Stimulated activated CD4-positive, alpha-beta T cell treated with anti-CD3 and anti-CD28 coated beads, Interleukin-1b, Interleukin-23, amount 100 ng/mL, for 24 hours (primary cell): ENCODE data around the gene AGPAT3.
"Not testable (repeated sequence)": the region's sequence is repeated elsewhere in the genome, so short reads cannot be mapped to it uniquely, and the experiment has no call there.

Experiments used
- DNase-seq, 4 experiments: peaks; one replicate each; pipeline ENCODE4 v3.0.0-alpha.2; 2020; ENCODE audit warnings: low read depth in 4 of 4, low spot score in 1 of 4

Gene AGPAT3

GRCh38 chr21:43834146-43834905 is 30.7 kb upstream of the AGPAT3 start:
- no peak for DNase-seq

DNA sequence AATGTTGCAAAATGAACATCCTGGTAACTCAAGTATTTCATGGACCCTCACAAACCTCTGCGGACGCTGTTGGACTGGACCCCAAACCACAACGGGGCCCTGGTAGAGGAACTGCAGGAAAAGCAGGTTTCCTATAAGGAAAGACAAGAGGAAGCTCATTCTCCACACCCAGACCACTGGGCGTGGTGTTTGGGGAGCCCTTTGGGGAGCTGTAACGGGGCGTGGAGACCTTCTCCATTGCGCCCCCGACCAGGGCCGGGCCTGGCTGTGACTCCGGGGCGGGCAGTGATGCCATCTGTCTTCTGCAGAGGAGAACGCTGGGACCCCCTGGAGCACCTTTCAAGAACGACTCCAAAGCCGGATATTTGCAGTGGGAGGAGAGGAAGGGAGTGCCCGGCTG is 30.0 kb upstream of the AGPAT3 start:
- DNase-seq: no peak

DNA sequence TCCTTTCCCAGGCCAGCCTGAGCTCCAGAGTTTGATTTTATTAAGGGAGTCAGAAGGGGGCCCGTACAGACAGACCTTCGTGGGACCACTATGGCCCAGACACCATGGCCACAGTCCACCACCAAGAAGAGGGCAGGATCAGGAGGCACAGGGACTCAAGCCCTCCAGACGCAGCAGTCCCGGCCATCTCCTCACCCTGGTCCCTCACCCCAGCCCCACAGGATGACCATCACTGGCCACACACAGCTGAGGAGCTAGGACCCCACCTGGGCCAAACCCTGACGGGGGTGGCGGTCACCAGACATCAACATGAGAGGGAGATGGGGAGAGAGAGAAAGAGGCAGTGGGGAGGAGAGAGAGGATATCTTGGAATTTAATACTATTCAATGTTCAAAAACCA is 29.2 kb upstream of the AGPAT3 start:
- no peak for DNase-seq

DNA sequence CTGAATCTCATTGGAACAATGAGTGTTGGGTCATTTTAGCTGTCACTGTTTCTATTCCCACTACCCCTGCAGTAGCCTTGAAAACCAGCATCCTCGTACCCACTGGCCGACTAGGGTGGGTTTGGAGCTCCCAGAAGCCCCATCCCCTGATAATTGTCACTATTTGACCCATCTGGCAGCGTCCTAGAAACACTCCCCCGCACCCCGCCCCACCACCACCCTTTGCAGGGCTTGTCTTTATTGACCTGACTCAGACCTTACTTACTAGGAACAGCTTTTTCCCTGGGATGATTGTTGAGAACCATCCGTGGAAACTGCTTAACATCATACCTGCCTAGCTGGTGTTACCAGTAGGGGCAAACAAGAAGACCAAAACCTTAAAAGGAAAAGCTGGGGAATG is 28.4 kb upstream of the AGPAT3 start:
- DNase-seq: no peak

DNA sequence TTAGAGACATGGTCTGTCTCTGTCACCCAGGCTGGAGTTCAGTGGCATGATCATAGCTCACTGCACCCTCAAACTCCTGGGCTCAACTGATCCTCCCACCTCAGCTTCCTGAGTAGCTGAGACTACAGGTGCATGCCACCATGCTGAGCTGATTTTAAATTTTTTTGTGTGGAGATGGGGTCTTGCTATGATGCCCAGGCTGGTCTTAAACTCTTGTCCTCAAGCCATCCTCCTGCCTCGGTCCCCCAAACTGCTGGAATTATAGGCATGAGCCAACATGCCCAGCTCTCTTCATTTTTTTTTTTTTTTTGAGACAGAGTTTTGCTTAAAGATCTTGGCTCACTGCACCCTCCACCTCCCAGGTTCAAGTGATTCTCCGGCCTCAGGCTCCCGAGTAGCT is 24.8 kb upstream of the AGPAT3 start:
- DNase-seq: no peak

DNA sequence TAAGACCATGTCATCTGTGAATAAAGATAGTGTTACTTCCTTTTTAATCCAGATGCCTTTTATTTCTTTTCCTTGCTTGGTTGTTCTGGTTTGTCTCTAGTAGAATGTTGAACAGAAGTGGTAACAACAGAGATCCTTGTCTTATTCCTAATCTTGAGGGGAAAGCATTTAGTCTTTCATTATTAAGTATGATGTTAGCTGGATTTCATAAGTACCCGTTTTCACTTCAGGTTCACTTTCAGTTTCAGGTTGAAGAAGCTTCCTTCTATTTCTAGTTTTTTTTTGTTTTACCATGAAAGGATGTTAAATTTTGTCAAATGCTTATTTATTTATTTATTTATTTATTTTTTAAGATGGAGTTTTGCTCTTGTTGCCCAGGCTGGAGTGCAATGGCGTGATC is 22.3 kb upstream of the AGPAT3 start:
- DNase-seq: no peak

- not testable (repeated sequence) for DNase-seq
These were observed 20.1 kb upstream of the AGPAT3 start for GRCh38 chr21:43844906-43845305.

GRCh38 chr21:43845386-43845785 is 19.6 kb upstream of the AGPAT3 start:
- no peak for DNase-seq

DNA sequence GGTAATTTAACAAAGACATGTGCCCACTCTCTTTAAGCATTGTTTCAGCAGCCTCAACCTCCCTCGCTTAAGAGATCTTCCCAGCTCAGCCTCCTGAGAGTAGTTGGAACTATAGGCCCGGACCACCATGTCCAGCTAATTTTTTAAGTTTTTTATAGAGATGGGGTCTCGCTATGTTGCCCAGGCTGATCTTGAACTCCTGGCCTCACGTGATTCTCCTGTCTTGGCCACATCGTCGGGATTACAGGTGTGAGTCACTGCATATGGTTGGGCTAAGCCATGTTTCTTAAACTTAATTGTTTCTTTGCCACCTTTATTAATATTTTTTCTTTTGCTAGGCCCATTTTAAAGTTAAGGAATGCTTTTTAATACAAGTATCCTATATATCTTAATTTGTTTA is 18.6 kb upstream of the AGPAT3 start:
- DNase-seq: no peak

GRCh38 chr21:43847301-43847700 is 17.7 kb upstream of the AGPAT3 start:
- no peak for DNase-seq

- no peak for DNase-seq
These were observed 16.3 kb upstream of the AGPAT3 start for GRCh38 chr21:43848771-43849170.

GRCh38 chr21:43849532-43850299 is 15.3 kb upstream of the AGPAT3 start:
- no peak for DNase-seq

GRCh38 chr21:43850728-43851295 is 14.2 kb upstream of the AGPAT3 start:
- no peak for DNase-seq

DNA sequence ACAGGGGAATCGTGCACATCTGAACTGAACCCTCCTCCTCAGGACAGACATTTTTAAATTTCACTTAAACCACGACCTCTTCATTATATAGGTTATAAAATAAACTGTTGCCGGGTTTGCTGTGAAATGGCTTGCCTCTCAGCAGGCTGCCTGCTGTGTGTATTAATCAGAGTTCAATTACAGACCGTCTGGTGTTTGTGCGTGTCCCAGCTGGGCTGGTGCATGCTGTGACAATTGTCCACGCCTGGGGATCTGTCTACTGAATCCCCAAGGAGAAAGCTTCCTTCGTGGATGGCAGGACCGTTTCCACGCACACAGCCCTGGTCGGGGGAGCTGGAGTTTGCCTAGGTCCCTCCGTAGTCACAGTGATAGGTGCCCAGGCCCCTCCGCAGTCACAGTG is 13.4 kb upstream of the AGPAT3 start:
- no peak for DNase-seq

DNA sequence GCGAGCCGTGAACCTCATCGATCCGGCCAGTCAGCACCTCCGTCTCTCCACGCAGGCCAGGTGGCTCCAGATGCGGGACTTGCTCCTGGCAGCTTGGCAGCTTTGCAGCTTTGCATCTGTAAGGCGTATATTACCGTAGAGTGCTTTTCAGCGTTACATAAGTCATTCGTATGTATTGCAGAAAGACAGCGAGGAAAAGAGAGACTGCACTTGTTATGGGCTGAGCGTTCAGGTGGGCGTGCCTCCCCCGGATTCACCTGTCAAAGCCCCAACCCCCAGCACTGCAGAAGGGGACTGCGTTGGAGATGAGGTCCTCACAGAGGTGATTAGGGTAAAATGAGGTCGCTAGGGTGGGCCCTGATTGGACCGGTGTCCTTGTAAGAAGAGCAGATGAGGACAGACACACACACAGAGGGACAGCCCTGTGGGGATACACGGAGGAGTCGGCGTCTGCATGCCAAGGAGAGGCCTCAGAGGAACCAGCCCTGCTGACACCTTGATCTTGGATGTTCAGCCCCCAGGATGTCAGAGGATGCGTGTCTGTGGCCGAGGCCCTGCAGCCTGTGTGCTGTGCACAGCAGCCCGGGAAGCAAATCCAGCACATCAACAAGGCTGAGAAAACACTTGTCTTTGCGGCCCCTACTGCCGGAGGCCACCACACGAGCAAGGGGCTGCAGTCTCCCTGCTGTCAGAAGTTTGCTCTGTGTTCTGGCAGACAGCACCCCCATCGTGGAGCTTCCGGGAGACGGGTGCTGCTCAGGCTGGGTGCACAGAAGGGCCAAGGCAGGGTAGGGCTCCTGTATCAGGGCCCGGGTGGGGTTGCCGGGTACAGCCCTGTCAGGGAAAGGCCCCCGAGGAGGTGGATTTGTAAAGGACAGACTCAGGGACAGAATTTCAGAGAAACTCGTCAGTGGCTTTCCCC is 10.9 kb upstream of the AGPAT3 start:
- DNase-seq: no peak

DNA sequence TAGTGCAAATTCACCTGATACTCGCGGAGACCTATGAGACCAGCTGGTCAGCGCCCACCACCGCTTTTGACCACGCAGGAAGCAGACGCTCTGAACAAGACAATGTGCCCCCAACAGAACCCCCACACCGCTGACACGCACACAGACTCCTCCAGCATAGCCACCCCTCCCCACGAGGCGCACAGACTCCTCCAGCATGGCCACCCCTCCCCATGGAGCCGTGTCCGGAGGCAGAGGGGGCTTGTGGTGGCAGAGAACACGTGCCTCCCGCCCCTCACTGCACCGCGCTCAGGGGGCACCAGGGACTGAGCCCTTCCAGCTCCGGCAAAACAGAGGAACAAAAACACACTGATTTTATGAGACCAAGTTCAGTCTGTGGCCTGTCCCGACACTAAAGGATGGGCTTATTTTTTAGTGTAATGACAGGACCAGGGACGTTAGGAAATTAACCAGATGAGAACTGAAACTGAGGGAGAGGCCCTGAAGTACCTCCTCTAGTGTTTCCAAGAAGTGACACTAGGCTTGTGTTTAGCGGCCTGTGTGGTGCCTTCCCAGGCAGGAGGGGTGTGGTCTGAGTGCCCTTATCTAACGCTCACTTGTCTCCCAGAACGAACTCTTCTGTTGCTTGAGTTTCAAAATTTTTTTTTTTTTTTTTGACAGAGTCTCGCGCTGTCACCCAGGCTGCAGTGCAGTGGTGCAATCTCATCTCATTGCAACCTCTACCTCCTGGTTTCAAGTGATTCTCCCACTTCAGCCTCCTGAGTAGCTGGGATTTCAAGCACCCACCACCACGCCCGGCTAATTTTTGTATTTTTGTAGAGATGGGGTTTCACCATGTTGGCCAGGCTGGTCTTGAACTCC is 10.0 kb upstream of the AGPAT3 start:
- peak in 1 of 4 experiments; percentile 22 for DNase-seq

DNA sequence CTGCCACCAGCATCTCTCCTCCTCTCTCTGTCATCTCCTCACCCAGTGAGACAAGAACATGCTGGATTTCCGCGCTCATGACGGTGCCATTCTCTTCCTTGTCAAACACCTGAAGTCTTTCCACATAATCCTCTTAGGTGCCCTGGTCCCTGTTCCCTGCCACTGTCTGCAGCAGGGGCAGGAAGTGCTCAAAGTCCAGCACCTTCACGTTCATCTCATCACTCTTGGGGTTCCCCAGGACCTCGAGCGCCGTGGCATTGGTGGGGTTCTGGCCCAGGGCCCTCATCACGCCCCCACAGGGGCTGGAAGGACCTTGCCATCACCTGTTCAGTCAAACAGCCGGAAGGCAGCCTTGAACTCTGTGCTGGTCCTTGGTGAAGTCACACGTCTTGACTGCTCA is 9.1 kb upstream of the AGPAT3 start:
- no peak for DNase-seq

DNA sequence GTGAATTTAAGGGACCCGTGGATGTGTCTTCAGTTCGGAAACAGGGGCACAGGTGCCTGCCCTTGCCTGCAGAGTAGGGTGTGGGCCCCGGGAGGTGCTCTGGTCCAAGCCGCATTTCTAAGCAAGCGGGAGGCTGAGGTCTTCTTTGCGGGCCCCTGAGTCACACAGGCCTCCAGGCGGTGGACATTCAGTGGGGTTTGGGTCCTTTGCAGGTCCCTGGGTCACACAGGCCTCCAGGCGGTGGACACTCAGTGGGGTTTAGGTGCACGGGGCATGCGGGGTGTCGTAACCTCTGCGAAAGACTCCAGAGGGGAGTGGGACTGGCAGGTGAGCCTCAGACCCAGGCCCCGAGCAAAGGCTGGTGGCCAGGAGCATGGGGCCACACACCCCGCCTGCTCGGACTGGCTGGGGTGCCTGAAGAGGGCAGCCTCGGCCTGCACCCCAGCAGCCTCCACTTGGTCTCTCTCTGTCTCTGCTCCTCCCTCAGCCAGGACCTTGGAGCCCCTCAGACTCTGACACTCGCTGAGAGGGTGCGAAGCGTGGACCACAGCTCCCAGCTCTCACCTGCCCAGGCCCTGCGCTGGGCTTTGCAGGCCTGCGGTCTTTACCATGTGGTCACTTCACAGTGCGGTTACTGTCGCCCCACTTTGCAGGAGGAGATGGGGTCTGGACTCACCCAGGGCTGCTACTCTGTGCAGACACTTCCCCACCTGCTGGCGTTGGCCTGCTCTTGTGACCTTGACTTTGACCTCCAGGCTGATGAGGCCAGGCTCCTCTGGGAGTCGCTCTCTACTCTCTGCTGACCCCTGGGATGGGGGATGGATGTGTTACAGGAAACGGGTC is 6.0 kb upstream of the AGPAT3 start:
- DNase-seq: no peak

DNA sequence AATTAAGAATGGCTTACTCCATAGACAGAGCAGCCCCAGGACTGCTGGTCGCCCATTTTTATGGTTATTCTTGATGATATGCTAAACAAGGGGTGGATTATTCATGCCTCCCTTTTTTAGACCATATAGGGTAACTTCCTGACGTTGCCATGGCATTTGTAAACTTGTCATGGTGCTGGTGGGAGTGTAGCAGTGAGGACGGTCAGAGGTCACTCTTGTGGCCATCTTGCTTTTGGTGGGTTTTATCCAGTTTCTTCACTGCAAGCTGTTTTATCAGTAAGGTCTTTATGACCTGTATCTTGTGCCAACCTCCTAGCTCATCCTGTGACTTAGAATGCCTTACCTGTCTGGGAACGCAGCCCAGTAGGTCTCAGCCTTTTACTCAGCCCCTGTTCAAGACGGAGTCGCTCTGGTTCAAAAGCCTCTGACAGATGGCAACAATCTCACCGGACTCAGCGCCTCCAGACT is 5.2 kb upstream of the AGPAT3 start:
- no peak for DNase-seq
